ENCODE data around the gene ZNF670.
A peak's percentile ranks its signal among the peaks of the same experiment; 100 is the strongest.

The ZNF670 gene

GRCh38 chr1:247079141-247079874, 697 bp upstream of the ZNF670 start:
- no peak for DNase-seq (ENCODE audit: low read depth, low spot score)
- Histone ChIP-seq H3K9me3 (ENCODE audit: low read depth, low read length) (peaks cover 6% of the 10 kb centered on the region), H3K36me3 (ENCODE audit: insufficient read depth, low read length) (peaks cover 17% of the 10 kb centered on the region), H3K4me3 (peak overlapping the region; percentile 94), H3K27ac (no peak overlapping the region), H3K9ac (ENCODE audit: insufficient read length) (no peak overlapping the region)
- no peak for TF ChIP-seq POLR2AphosphoS5 (IDR thresholded peaks at IDR 0.05; ENCODE audit: borderline replicate concordance, low read depth, low read length)
- TF ChIP-seq FOXP2 (optimal IDR thresholded peaks at IDR 0.05; ENCODE audit: control extremely low read depth, extremely low read length, insufficient read depth), result no peak
- no peak for TF ChIP-seq EZH2 (IDR thresholded peaks at IDR 0.05)

GRCh38 chr1:247077876-247078257, 744 bp downstream of the ZNF670 start:
- Histone ChIP-seq H3K9ac (ENCODE audit: insufficient read length) (peak overlapping the region; percentile 93), H3K36me3 (ENCODE audit: insufficient read depth, low read length) (peaks cover 20% of the 10 kb centered on the region), H3K9me3 (ENCODE audit: low read depth, low read length) (peaks cover 10% of the 10 kb centered on the region), H3K27ac (0 out of 2 replicates have a peak overlapping the region, but pooled peaks have one; percentile 17), H3K4me3 (peak overlapping the region; percentile 94)
- TF ChIP-seq POLR2AphosphoS5 (IDR thresholded peaks at IDR 0.05; ENCODE audit: borderline replicate concordance, low read depth, low read length) (no peak), EZH2 (IDR thresholded peaks at IDR 0.05) (no peak), FOXP2 (optimal IDR thresholded peaks at IDR 0.05; ENCODE audit: control extremely low read depth, extremely low read length, insufficient read depth) (no peak)
- DNase-seq (ENCODE audit: low read depth, low spot score), result peak; percentile 6

GRCh38 chr1:247077213-247077612, 1.4 kb downstream of the ZNF670 start:
- DNase-seq (ENCODE audit: low read depth, low spot score), result no peak
- Histone ChIP-seq H3K9me3 (ENCODE audit: low read depth, low read length) (peaks cover 10% of the 10 kb centered on the region), H3K36me3 (ENCODE audit: insufficient read depth, low read length) (peaks cover 20% of the 10 kb centered on the region), H3K27ac (no peak overlapping the region), H3K4me3 (peak overlapping the region; percentile 94), H3K9ac (ENCODE audit: insufficient read length) (no peak overlapping the region)
- TF ChIP-seq POLR2AphosphoS5 (IDR thresholded peaks at IDR 0.05; ENCODE audit: borderline replicate concordance, low read depth, low read length), result no peak
- TF ChIP-seq FOXP2 (optimal IDR thresholded peaks at IDR 0.05; ENCODE audit: control extremely low read depth, extremely low read length, insufficient read depth), result no peak
- no peak for TF ChIP-seq EZH2 (IDR thresholded peaks at IDR 0.05)

GRCh38 chr1:247070645-247071044, 8.0 kb downstream of the ZNF670 start:
- Histone ChIP-seq H3K4me3 (no peak overlapping the region), H3K9ac (ENCODE audit: insufficient read length) (no peak overlapping the region), H3K27ac (no peak overlapping the region), H3K36me3 (ENCODE audit: insufficient read depth, low read length) (peaks cover 14% of the 10 kb centered on the region; the same call in 1 of the 2 replicates), H3K9me3 (ENCODE audit: low read depth, low read length) (peaks cover 18% of the 10 kb centered on the region)
- TF ChIP-seq EZH2 (IDR thresholded peaks at IDR 0.05), result no peak
- no peak for TF ChIP-seq FOXP2 (optimal IDR thresholded peaks at IDR 0.05; ENCODE audit: control extremely low read depth, extremely low read length, insufficient read depth)
- no peak for TF ChIP-seq POLR2AphosphoS5 (IDR thresholded peaks at IDR 0.05; ENCODE audit: borderline replicate concordance, low read depth, low read length)
- no peak for DNase-seq (ENCODE audit: low read depth, low spot score)

GRCh38 chr1:247064304-247064703, 14.3 kb downstream of the ZNF670 start:
- no peak for DNase-seq (ENCODE audit: low read depth, low spot score)
- peaks cover 9% of the 10 kb centered on the region; the same call in 1 of the 2 replicates for H3K9me3 ChIP-seq (ENCODE audit: low read depth, low read length)
- H3K9ac ChIP-seq (ENCODE audit: insufficient read length), result no peak overlapping the region
- no peak overlapping the region for H3K27ac ChIP-seq
- H3K4me3 ChIP-seq, result no peak overlapping the region
- no peaks in the 10 kb centered on the region for H3K36me3 ChIP-seq (ENCODE audit: insufficient read depth, low read length)
- TF ChIP-seq FOXP2 (optimal IDR thresholded peaks at IDR 0.05; ENCODE audit: control extremely low read depth, extremely low read length, insufficient read depth), result no peak
- TF ChIP-seq EZH2 (IDR thresholded peaks at IDR 0.05), result no peak
- TF ChIP-seq POLR2AphosphoS5 (IDR thresholded peaks at IDR 0.05; ENCODE audit: borderline replicate concordance, low read depth, low read length), result no peak

- Histone ChIP-seq H3K4me3 (no peak overlapping the region), H3K36me3 (ENCODE audit: insufficient read depth, low read length) (no peaks in the 10 kb centered on the region), H3K9ac (ENCODE audit: insufficient read length) (no peak overlapping the region), H3K9me3 (ENCODE audit: low read depth, low read length) (peaks cover 16% of the 10 kb centered on the region; the same call in 1 of the 2 replicates), H3K27ac (no peak overlapping the region)
- peak; percentile 22 for DNase-seq (ENCODE audit: low read depth, low spot score)
- TF ChIP-seq FOXP2 (optimal IDR thresholded peaks at IDR 0.05; ENCODE audit: control extremely low read depth, extremely low read length, insufficient read depth) (no peak), EZH2 (IDR thresholded peaks at IDR 0.05) (no peak), POLR2AphosphoS5 (IDR thresholded peaks at IDR 0.05; ENCODE audit: borderline replicate concordance, low read depth, low read length) (no peak)
Observed at GRCh38 chr1:247060771-247061170, 17.8 kb downstream of the ZNF670 start.

GRCh38 chr1:247056071-247056470, 22.5 kb downstream of the ZNF670 start:
- Histone ChIP-seq H3K36me3 (ENCODE audit: insufficient read depth, low read length) (no peaks in the 10 kb centered on the region), H3K9ac (ENCODE audit: insufficient read length) (no peak overlapping the region), H3K4me3 (no peak overlapping the region), H3K27ac (no peak overlapping the region), H3K9me3 (ENCODE audit: low read depth, low read length) (peaks cover 18% of the 10 kb centered on the region; the same call in 1 of the 2 replicates)
- TF ChIP-seq EZH2 (IDR thresholded peaks at IDR 0.05) (no peak), FOXP2 (optimal IDR thresholded peaks at IDR 0.05; ENCODE audit: control extremely low read depth, extremely low read length, insufficient read depth) (no peak), POLR2AphosphoS5 (IDR thresholded peaks at IDR 0.05; ENCODE audit: borderline replicate concordance, low read depth, low read length) (no peak)
- no peak for DNase-seq (ENCODE audit: low read depth, low spot score)

- TF ChIP-seq FOXP2 (optimal IDR thresholded peaks at IDR 0.05; ENCODE audit: control extremely low read depth, extremely low read length, insufficient read depth) (no peak), EZH2 (IDR thresholded peaks at IDR 0.05) (no peak), POLR2AphosphoS5 (IDR thresholded peaks at IDR 0.05; ENCODE audit: borderline replicate concordance, low read depth, low read length) (no peak)
- Histone ChIP-seq H3K36me3 (ENCODE audit: insufficient read depth, low read length) (no peaks in the 10 kb centered on the region), H3K9ac (ENCODE audit: insufficient read length) (no peak overlapping the region), H3K4me3 (no peak overlapping the region), H3K27ac (no peak overlapping the region), H3K9me3 (ENCODE audit: low read depth, low read length) (peaks cover 18% of the 10 kb centered on the region; the same call in 1 of the 2 replicates)
- no peak for DNase-seq (ENCODE audit: low read depth, low spot score)
Observed at GRCh38 chr1:247054992-247055415, 23.6 kb downstream of the ZNF670 start.
